Smooth muscle cell (in vitro differentiated cells): ENCODE results near the gene RBM47. TPM values are rescaled to one million over a fixed set of nuclear protein-coding genes. Genes with fewer than 3 reads are reported as not detected.
A peak's percentile ranks its signal among the peaks of the same experiment; 100 is the strongest.
"Not testable (repeated sequence)": the region's sequence is repeated elsewhere in the genome, so short reads cannot be mapped to it uniquely, and the experiment has no call there.

Source experiments
- DNase-seq: peaks from one replicate; lab custom pipeline; 2025; ENCODE audit not compliant: unreplicated experiment; lab: John Stamatoyannopoulos, UW
- H2AFZ ChIP-seq: fragments of 200-600 bp; sonication (generic); 2 replicates; pipeline ENCODE4 v1.6.0; 2016; ENCODE audit warnings: antibody characterized with exemption, low read depth, mild to moderate bottlenecking
- H3F3A ChIP-seq: fragments of 200-600 bp; sonication (generic); 2 replicates; pipeline ENCODE4 v1.6.0; 2017; ENCODE audit warnings: antibody characterized with exemption, low read depth
- H3K27ac ChIP-seq: fragments of 200-600 bp; sonication (generic); 2 replicates; pipeline ENCODE4 v1.5.1; 2016; ENCODE audit warnings: low read depth, mild to moderate bottlenecking
- H3K27me3 ChIP-seq: fragments of 200-600 bp; sonication (generic); 2 replicates; pipeline ENCODE4 v1.6.1; 2016; ENCODE audit warnings: low read depth, mild to moderate bottlenecking
- H3K36me3 ChIP-seq: fragments of 200-600 bp; sonication (generic); 2 replicates; pipeline ENCODE4 v1.5.1; 2016; ENCODE audit warnings: low read depth
- H3K4me1 ChIP-seq: fragments of 200-600 bp; sonication (generic); 2 replicates; pipeline ENCODE4 v1.5.1; 2016; ENCODE audit warnings: low read depth
- H3K4me2 ChIP-seq: fragments of 200-600 bp; sonication (generic); 2 replicates; pipeline ENCODE4 v1.6.0; 2016; ENCODE audit warnings: mild to moderate bottlenecking
- H3K4me3 ChIP-seq: fragments of 200-600 bp; sonication (generic); 2 replicates; pipeline ENCODE4 v1.5.1; 2016; ENCODE audit warnings: mild to moderate bottlenecking
- H3K79me2 ChIP-seq: fragments of 200-600 bp; sonication (generic); 2 replicates; pipeline ENCODE4 v1.6.0; 2016; ENCODE audit warnings: low read depth, mild to moderate bottlenecking
- H3K9ac ChIP-seq: fragments of 200-600 bp; sonication (generic); 2 replicates; pipeline ENCODE4 v1.6.0; 2016; ENCODE audit warnings: low read depth
- H3K9me3 ChIP-seq: fragments of 200-600 bp; sonication (generic); replicated peaks from 2 replicates; pipeline ENCODE4 v1.5.1; 2016; ENCODE audit warnings: low read depth
- H4K20me1 ChIP-seq: fragments of 200-600 bp; sonication (generic); 2 replicates; pipeline ENCODE4 v1.6.0; 2016; ENCODE audit warnings: low read depth
- WGBS: methylation state at CpG from one replicate; pipeline ENCODE4 v1.1.7; 2016; ENCODE audit warnings: low lambda C conversion rate; 5-methylcytosine and 5-hydroxymethylcytosine counted together
- polyA plus RNA-seq: library from polyadenylated mRNA; unstranded; fragments of >200 nt; fragmentation: Nextera tagmentation; extraction: Ambion mirVana; gene quantifications from 2 replicates; pipeline ENCODE4 v1.2.1, GENCODE V29; 2016
- total RNA-seq: library from RNA; depleted of rRNA; stranded (reverse); fragments of >200 nt; gene quantifications from 2 replicates; pipeline ENCODE4 v1.2.3, GENCODE V29; 2014
- TF ChIP-seq, protein P1 (sequence below): fragments of 200-600 bp; sonication (generic); IDR thresholded peaks from 2 replicates; pipeline ENCODE4 v1.5.1; 2017; ENCODE audit warnings: borderline replicate concordance, mild to moderate bottlenecking, antibody characterized with exemption; ENCODE audit not compliant: insufficient read depth, poor library complexity, severe bottlenecking

Gene RBM47
- total and polyA plus RNA-seq, 2 experiments from 2014 or later, result 3.4 to 5.5 TPM

- no peaks in the 10 kb centered on the region for H3K36me3 ChIP-seq
- H3K27ac ChIP-seq, result no peak overlapping the region
- no peak overlapping the region for H3K4me3 ChIP-seq
- H4K20me1 ChIP-seq, result no peaks in the 10 kb centered on the region
- no peak overlapping the region for H3K9ac ChIP-seq
- TF ChIP-seq, protein P1, sequence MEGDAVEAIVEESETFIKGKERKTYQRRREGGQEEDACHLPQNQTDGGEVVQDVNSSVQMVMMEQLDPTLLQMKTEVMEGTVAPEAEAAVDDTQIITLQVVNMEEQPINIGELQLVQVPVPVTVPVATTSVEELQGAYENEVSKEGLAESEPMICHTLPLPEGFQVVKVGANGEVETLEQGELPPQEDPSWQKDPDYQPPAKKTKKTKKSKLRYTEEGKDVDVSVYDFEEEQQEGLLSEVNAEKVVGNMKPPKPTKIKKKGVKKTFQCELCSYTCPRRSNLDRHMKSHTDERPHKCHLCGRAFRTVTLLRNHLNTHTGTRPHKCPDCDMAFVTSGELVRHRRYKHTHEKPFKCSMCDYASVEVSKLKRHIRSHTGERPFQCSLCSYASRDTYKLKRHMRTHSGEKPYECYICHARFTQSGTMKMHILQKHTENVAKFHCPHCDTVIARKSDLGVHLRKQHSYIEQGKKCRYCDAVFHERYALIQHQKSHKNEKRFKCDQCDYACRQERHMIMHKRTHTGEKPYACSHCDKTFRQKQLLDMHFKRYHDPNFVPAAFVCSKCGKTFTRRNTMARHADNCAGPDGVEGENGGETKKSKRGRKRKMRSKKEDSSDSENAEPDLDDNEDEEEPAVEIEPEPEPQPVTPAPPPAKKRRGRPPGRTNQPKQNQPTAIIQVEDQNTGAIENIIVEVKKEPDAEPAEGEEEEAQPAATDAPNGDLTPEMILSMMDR, result no peak
- H3K27me3 ChIP-seq, result no peaks in the 10 kb centered on the region
- H3K79me2 ChIP-seq, result no peaks in the 10 kb centered on the region
- peaks cover 7% of the 10 kb centered on the region for H3K4me1 ChIP-seq
- no peak for DNase-seq
- peaks cover 3% of the 10 kb centered on the region for H3F3A ChIP-seq
- H3K9me3 ChIP-seq, result no peaks in the 10 kb centered on the region
- WGBS, result 85% methylated on average over 4 of the region's 4 CpGs
- no peak overlapping the region for H2AFZ ChIP-seq
- no peak overlapping the region for H3K4me2 ChIP-seq
Measured at GRCh38 chr4:40395166-40395900, 234.3 kb downstream of the RBM47 start.

- Histone ChIP-seq H3K79me2 (no peaks in the 10 kb centered on the region), H3K4me2 (no peak overlapping the region), H4K20me1 (no peaks in the 10 kb centered on the region), H2AFZ (peak overlapping the region; percentile 44), H3K27me3 (no peaks in the 10 kb centered on the region), H3K4me1 (peaks cover 7% of the 10 kb centered on the region), H3K9me3 (no peaks in the 10 kb centered on the region), H3K4me3 (no peak overlapping the region), H3K36me3 (no peaks in the 10 kb centered on the region), H3K27ac (no peak overlapping the region), H3K9ac (no peak overlapping the region), H3F3A (peaks cover 3% of the 10 kb centered on the region)
- TF ChIP-seq, protein P1, result no peak
- no peak for DNase-seq
- 50% methylated on average over 3 of the region's 6 CpGs for WGBS
Measured at GRCh38 chr4:40394236-40394635, 235.4 kb downstream of the RBM47 start.

DNA sequence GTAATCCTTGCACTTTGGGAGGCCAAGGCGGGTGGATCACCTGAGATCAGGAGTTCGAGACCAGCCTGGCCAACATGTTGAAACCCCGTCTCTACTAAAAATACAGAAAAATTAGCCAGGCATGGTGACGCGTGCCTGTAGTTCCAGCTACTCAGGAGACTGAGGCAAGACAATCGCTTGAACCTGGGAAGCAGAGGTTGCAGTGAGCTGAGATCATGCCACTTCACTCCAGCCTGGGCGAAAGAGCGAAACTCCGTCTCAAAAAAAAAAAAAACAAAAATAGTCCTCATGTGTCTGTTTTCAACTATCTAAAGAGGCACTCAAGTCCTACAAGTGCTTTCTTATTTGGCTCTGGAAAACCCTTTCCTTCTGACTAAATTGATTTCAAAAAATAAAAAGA is 237.4 kb downstream of the RBM47 start:
- not testable (repeated sequence) for H3K27ac ChIP-seq, H3K36me3 ChIP-seq, DNase-seq, H3K27me3 ChIP-seq, H3K79me2 ChIP-seq, H2AFZ ChIP-seq, H3K4me3 ChIP-seq, H3K4me1 ChIP-seq, H3K4me2 ChIP-seq, H3K9me3 ChIP-seq, H3K9ac ChIP-seq, H3F3A ChIP-seq, H4K20me1 ChIP-seq
- WGBS, result 95% methylated on average over 9 of the region's 9 CpGs

DNA sequence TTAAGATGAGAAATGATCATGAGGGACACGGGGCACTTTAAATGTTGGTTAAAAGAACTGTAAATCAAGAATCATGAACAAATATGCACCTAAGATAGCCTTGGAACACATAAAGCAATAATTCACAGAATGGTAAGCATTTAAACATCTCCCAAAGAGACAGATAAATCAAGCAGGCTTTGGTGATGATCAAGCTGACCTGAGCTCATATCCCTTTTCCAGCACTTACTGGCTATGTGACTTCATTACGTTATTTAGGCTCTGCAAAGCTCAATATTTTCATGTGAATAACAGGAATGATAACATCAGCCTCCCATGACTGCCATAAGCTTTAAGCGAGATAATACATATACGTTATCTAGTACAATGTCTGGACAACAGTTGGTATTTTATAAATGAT is 239.7 kb downstream of the RBM47 start:
- WGBS, result 91% methylated on average over 4 of the region's 4 CpGs
- no peaks in the 10 kb centered on the region for H3K27me3 ChIP-seq
- TF ChIP-seq, protein P1, result no peak
- no peaks in the 10 kb centered on the region for H3K9me3 ChIP-seq
- no peak overlapping the region for H3K27ac ChIP-seq
- no peak overlapping the region for H3K9ac ChIP-seq
- no peak overlapping the region for H3K4me2 ChIP-seq
- no peaks in the 10 kb centered on the region for H3F3A ChIP-seq
- no peak overlapping the region for H3K4me3 ChIP-seq
- no peak for DNase-seq
- no peak overlapping the region for H2AFZ ChIP-seq
- no peaks in the 10 kb centered on the region for H3K4me1 ChIP-seq
- H3K79me2 ChIP-seq, result no peaks in the 10 kb centered on the region
- no peaks in the 10 kb centered on the region for H3K36me3 ChIP-seq
- H4K20me1 ChIP-seq, result no peaks in the 10 kb centered on the region
